Astrocyte (in vitro differentiated cells and primary cell): ENCODE data around the gene FAM124A. TPM values are rescaled to one million over a fixed set of nuclear protein-coding genes. Genes with fewer than 3 reads are reported as not detected.

Experiments used
- DNase-seq: peaks from one replicate; pipeline ENCODE4 v3.0.0-alpha.2; 2010; ENCODE audit warnings: low read depth
- FAIRE-seq: peaks from 2 replicates; lab custom pipeline; 2011; peaks lifted over from hg19 to GRCh38; lab: Jason Lieb, UNC
- H2AFZ ChIP-seq: 2 replicates; pipeline ENCODE4 v1.6.0; 2012; ENCODE audit warnings: low read depth, low read length, inconsistent platforms
- H3K27ac ChIP-seq: 2 replicates; pipeline ENCODE4 v1.5.1; 2011; ENCODE audit warnings: low read depth, low read length, inconsistent platforms
- H3K27me3 ChIP-seq: 2 replicates; pipeline ENCODE4 v1.6.0; 2011; ENCODE audit warnings: low read length, inconsistent platforms; ENCODE audit not compliant: insufficient read depth
- H3K36me3 ChIP-seq: 2 replicates; pipeline ENCODE4 v1.5.1; 2011; ENCODE audit warnings: low read length, inconsistent platforms; ENCODE audit not compliant: insufficient read depth
- H3K4me1 ChIP-seq: 2 replicates; pipeline ENCODE4 v1.5.1; 2011; ENCODE audit warnings: low read length, inconsistent platforms; ENCODE audit not compliant: insufficient read depth
- H3K4me2 ChIP-seq: 2 replicates; pipeline ENCODE4 v1.6.0; 2012; ENCODE audit warnings: low read length, inconsistent platforms
- H3K4me3 ChIP-seq: 2 replicates; pipeline ENCODE4 v1.5.1; 2011; ENCODE audit warnings: low read depth, mild to moderate bottlenecking, low read length, inconsistent platforms; ENCODE audit not compliant: insufficient read depth
- H3K79me2 ChIP-seq: 2 replicates; pipeline ENCODE4 v1.6.0; 2012; ENCODE audit warnings: mild to moderate bottlenecking, low read length, inconsistent platforms; ENCODE audit not compliant: insufficient read depth
- H3K9ac ChIP-seq: 2 replicates; pipeline ENCODE4 v1.6.0; 2012; ENCODE audit warnings: mild to moderate bottlenecking, low read length, inconsistent platforms
- H3K9me3 ChIP-seq: 2 replicates; pipeline ENCODE4 v1.5.1; 2012; ENCODE audit warnings: low read depth, mild to moderate bottlenecking, low read length, inconsistent platforms; ENCODE audit not compliant: insufficient read depth
- H4K20me1 ChIP-seq: 2 replicates; pipeline ENCODE4 v1.6.0; 2012; ENCODE audit warnings: low read length, inconsistent platforms; ENCODE audit not compliant: insufficient read depth
- H3K27ac Mint-ChIP-seq: one replicate; pipeline ENCODE4 v1.8.0; 2021; ENCODE audit warnings: mild to moderate bottlenecking, mixed read lengths; ENCODE audit not compliant: unreplicated experiment
- H3K27me3 Mint-ChIP-seq: one replicate; pipeline ENCODE4 v1.8.0; 2021; ENCODE audit warnings: low read depth, mixed read lengths; ENCODE audit not compliant: unreplicated experiment
- H3K36me3 Mint-ChIP-seq: one replicate; pipeline ENCODE4 v1.8.0; 2021; ENCODE audit warnings: low read depth, mixed read lengths; ENCODE audit not compliant: unreplicated experiment
- H3K4me1 Mint-ChIP-seq: one replicate; pipeline ENCODE4 v1.8.0; 2021; ENCODE audit warnings: low read depth, mixed read lengths; ENCODE audit not compliant: unreplicated experiment
- H3K4me3 Mint-ChIP-seq: one replicate; pipeline ENCODE4 v1.8.0; 2021; ENCODE audit warnings: mild to moderate bottlenecking, moderate library complexity, mixed read lengths; ENCODE audit not compliant: unreplicated experiment
- H3K9me3 Mint-ChIP-seq: one replicate; pipeline ENCODE4 v1.8.0; 2021; ENCODE audit warnings: mild to moderate bottlenecking, mixed read lengths; ENCODE audit not compliant: unreplicated experiment
- CTCF ChIP-seq: IDR thresholded peaks from 2 replicates; pipeline ENCODE4 v1.5.1; 2011; ENCODE audit warnings: low read depth, mild to moderate bottlenecking, inconsistent platforms, low read length, moderate library complexity; ENCODE audit not compliant: insufficient read depth
- EZH2 ChIP-seq: IDR thresholded peaks from 2 replicates; pipeline ENCODE4 v1.6.1; 2012; ENCODE audit warnings: mild to moderate bottlenecking, low read length, inconsistent platforms; ENCODE audit not compliant: insufficient read depth
- total RNA-seq: library from RNA; stranded (reverse); gene quantifications from 2 replicates; pipeline ENCODE4 v1.2.1, GENCODE V29; 2021

The FAM124A gene
- total RNA-seq, 1 donor from 2014 or later = 1.1 TPM

GRCh38 chr13:51275101-51275500 lies 52.9 kb downstream of the FAM124A start:
- Histone ChIP-seq H3K4me3 (no peak overlapping the region), H3K27me3 (peaks cover 13% of the 10 kb centered on the region), H4K20me1 (no peaks in the 10 kb centered on the region), H3K9me3 (no peaks in the 10 kb centered on the region), H3K36me3 (no peaks in the 10 kb centered on the region), H3K79me2 (no peaks in the 10 kb centered on the region), H3K4me2 (no peak overlapping the region), H3K27ac (no peak overlapping the region), H3K4me1 (no peaks in the 10 kb centered on the region), H3K9ac (no peak overlapping the region), H2AFZ (no peak overlapping the region)
- H3K4me1 Mint-ChIP-seq = peaks cover 15% of the 10 kb centered on the region
- TF ChIP-seq CTCF (no peak), EZH2 (no peak)
- no peaks in the 10 kb centered on the region for H3K9me3 Mint-ChIP-seq
- no peak overlapping the region for H3K27ac Mint-ChIP-seq
- H3K27me3 Mint-ChIP-seq = peaks cover 12% of the 10 kb centered on the region
- DNase-seq = no peak
- H3K36me3 Mint-ChIP-seq = peaks cover 3% of the 10 kb centered on the region
- no peak overlapping the region for H3K4me3 Mint-ChIP-seq
- FAIRE-seq = no peak

GRCh38 chr13:51276636-51277035 lies 54.4 kb downstream of the FAM124A start:
- Histone ChIP-seq H3K4me2 (no peak overlapping the region), H3K4me3 (no peak overlapping the region), H2AFZ (no peak overlapping the region), H3K9me3 (no peaks in the 10 kb centered on the region), H3K4me1 (no peaks in the 10 kb centered on the region), H3K9ac (no peak overlapping the region), H3K36me3 (no peaks in the 10 kb centered on the region), H4K20me1 (no peaks in the 10 kb centered on the region), H3K79me2 (no peaks in the 10 kb centered on the region), H3K27me3 (peaks cover 15% of the 10 kb centered on the region), H3K27ac (no peak overlapping the region)
- FAIRE-seq (no peak), DNase-seq (no peak)
- TF ChIP-seq EZH2 (no peak), CTCF (no peak)
- peaks cover 19% of the 10 kb centered on the region for H3K27me3 Mint-ChIP-seq
- no peaks in the 10 kb centered on the region for H3K9me3 Mint-ChIP-seq
- no peak overlapping the region for H3K27ac Mint-ChIP-seq
- H3K4me1 Mint-ChIP-seq = peaks cover 11% of the 10 kb centered on the region
- H3K4me3 Mint-ChIP-seq = no peak overlapping the region
- H3K36me3 Mint-ChIP-seq = peaks cover 3% of the 10 kb centered on the region

- Histone ChIP-seq H2AFZ (no peak overlapping the region), H3K9ac (no peak overlapping the region), H3K36me3 (no peaks in the 10 kb centered on the region), H3K79me2 (no peaks in the 10 kb centered on the region), H3K4me3 (no peak overlapping the region), H4K20me1 (no peaks in the 10 kb centered on the region), H3K27me3 (peaks cover 15% of the 10 kb centered on the region), H3K4me1 (no peaks in the 10 kb centered on the region), H3K9me3 (no peaks in the 10 kb centered on the region), H3K4me2 (no peak overlapping the region), H3K27ac (no peak overlapping the region)
- no peaks in the 10 kb centered on the region for H3K9me3 Mint-ChIP-seq
- TF ChIP-seq EZH2 (no peak), CTCF (no peak)
- H3K4me3 Mint-ChIP-seq = no peak overlapping the region
- FAIRE-seq (no peak), DNase-seq (no peak)
- peaks cover 11% of the 10 kb centered on the region for H3K4me1 Mint-ChIP-seq
- peaks cover 19% of the 10 kb centered on the region for H3K27me3 Mint-ChIP-seq
- H3K36me3 Mint-ChIP-seq = peaks cover 3% of the 10 kb centered on the region
- no peak overlapping the region for H3K27ac Mint-ChIP-seq
Measured at GRCh38 chr13:51277928-51278327, 55.7 kb downstream of the FAM124A start.
